Sigmoid colon (tissue), 7 donors: Measurements from ENCODE around the gene SULT4A1. TPM values are rescaled to one million over a fixed set of nuclear protein-coding genes. Genes with fewer than 3 reads are reported as not detected.

Experiments
- DNase-seq: peaks from one replicate; pipeline ENCODE4 v3.0.0-alpha.2; 2019
- H3K27ac ChIP-seq, 4 donors: fragments of 200-600 bp; sonication (generic); one replicate each; pipeline ENCODE4 v1.5.1; 2016 to 2019; ENCODE audit warnings: mild to moderate bottlenecking in 1 of 4
- H3K27me3 ChIP-seq, 3 donors: fragments of 200-600 bp; sonication (generic); one replicate each; pipeline ENCODE4 v1.5.1; 2019; ENCODE audit warnings: mild to moderate bottlenecking in 1 of 3
- H3K36me3 ChIP-seq, 4 donors: fragments of 200-600 bp; sonication (generic); one replicate each; pipeline ENCODE4 v1.5.1; 2016 to 2019
- H3K4me1 ChIP-seq, 4 donors: fragments of 200-600 bp; sonication (generic); one replicate each; pipeline ENCODE4 v1.5.1; 2017 to 2019
- H3K4me3 ChIP-seq, 4 donors: fragments of 200-600 bp; sonication (generic); one replicate each; pipeline ENCODE4 v1.5.1; 2017 to 2019; ENCODE audit warnings: mild to moderate bottlenecking in 2 of 4, moderate library complexity in 1 of 4
- H3K9me3 ChIP-seq, 4 donors: fragments of 200-600 bp in 3 of 4; sonication (generic) in 3 of 4; one replicate each; pipeline versions ENCODE4 v1.5.1 to v1.6.1; 2013 to 2019
- CTCF ChIP-seq, 4 experiments: fragments of 450-650 bp in 3 of 4; fragments of 200-600 bp in 1 of 4; IDR thresholded peaks; one replicate each; pipeline ENCODE4 v1.5.1; 2016 to 2019; ENCODE audit warnings: antibody characterized with exemption in 4 of 4, mild to moderate bottlenecking in 3 of 4, moderate library complexity in 2 of 4
- EP300 ChIP-seq, 4 donors: sonication (generic); formaldehyde crosslinking; IDR thresholded peaks; one replicate each; pipeline ENCODE4 v1.6.1; 2017; ENCODE audit warnings: antibody characterized with exemption in 4 of 4
- POLR2A ChIP-seq, 2 donors: fragments of 450-650 bp; IDR thresholded peaks; one replicate each; pipeline ENCODE4 v1.6.1; 2016; ENCODE audit warnings: antibody characterized with exemption in 2 of 2, mild to moderate bottlenecking in 2 of 2, moderate library complexity in 2 of 2
- POLR2AphosphoS5 ChIP-seq, 4 donors: sonication (generic); formaldehyde crosslinking; IDR thresholded peaks; one replicate each; pipeline ENCODE4 v1.6.1; 2017; ENCODE audit warnings: antibody characterized with exemption in 4 of 4
- WGBS, 2 donors: extraction: QIAGEN DNeasy Blood & Tissue Kit; methylation state at CpG; one replicate each; pipeline ENCODE4 v1.1.7; 2013; 5-methylcytosine and 5-hydroxymethylcytosine counted together
- intact Hi-C: fragments of 100-400 bp; cut with DNase I; formaldehyde crosslinking; loops from one replicate; pipeline ENCODE4 v1.15.1; 2023
- polyA plus RNA-seq, 3 donors: library from polyadenylated mRNA; stranded (reverse); fragments of 200-250 nt; gene quantifications; one replicate each; pipeline ENCODE4 v1.2.3, GENCODE V29; 2013
- total RNA-seq, 4 donors: library from RNA; depleted of rRNA; stranded (reverse); fragments of >200 nt; gene quantifications; one replicate each; pipeline ENCODE4 v1.1.0, GENCODE V29; 2016
- donor health status: healthy with polysubstance abuse.
- donor health status: Bipolar disorder and iron deficiency.
- donor health status: healthy.

Gene SULT4A1
- total and polyA plus RNA-seq, 7 donors = 1.3 to 3.9 (median 2.2) TPM; not detected in 2

DNA sequence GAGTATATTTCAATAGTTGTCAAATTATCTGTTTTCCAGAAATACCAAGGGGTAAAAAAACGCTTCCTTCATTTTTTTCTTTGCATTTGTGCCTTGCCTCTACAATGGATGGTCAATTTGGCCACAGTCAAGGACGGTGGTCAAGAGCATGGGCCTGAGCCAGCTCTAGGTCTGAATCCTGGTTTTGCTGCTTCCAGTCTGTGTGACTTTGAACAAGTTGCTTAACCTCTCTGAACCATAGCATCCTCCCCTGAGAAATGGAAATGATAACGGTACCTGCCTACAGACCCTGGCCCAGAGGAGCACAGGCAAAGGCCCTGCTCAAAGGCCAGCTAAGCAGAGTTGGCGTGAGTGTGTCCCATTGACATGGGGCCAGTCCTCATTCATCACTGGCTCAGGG lies 26.4 kb upstream of the SULT4A1 start:
- Histone ChIP-seq H3K27ac (no peak overlapping the region), H3K4me1 (peaks cover 0 to 12% (median 9%) of the 10 kb centered on the region in 4 donors), H3K36me3 (no peaks in the 10 kb centered on the region), H3K9me3 (no peaks in the 10 kb centered on the region), H3K4me3 (no peak overlapping the region), H3K27me3 (peaks cover 20 to 69% (median 56%) of the 10 kb centered on the region in 3 donors)
- TF ChIP-seq POLR2A (IDR thresholded peaks at IDR 0.05) (no peak), CTCF (IDR thresholded peaks at IDR 0.05) (no peak), POLR2AphosphoS5 (IDR thresholded peaks at IDR 0.05) (no peak), EP300 (IDR thresholded peaks at IDR 0.05) (no peak)
- intact Hi-C loops = no loop called here
- WGBS, 2 donors = 64 to 82% methylated on average over 4 of the region's 4 CpGs
- DNase-seq = no peak

DNA sequence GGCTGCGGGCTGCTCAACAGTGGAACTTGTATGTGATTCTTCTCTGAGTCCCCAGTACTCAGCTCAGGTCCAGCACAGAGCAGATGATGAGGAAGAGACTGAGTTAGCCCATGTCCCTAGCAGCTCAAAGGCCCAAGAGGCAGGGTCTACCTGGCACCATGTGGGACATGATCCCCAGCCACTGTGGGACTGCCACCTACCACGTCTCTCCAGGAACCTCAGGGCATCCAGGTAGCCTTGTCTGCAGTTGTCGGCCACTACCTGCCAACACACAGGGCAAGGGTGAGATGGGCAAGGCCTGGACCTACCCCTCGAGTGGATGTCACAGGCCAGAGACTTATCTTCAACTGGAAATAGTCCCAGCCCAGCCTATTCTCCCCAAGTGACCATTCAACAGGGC lies 25.1 kb upstream of the SULT4A1 start:
- 58 to 77% methylated on average over 4 of the region's 4 CpGs for WGBS, 2 donors
- Histone ChIP-seq H3K9me3 (no peaks in the 10 kb centered on the region), H3K27ac (no peak overlapping the region), H3K36me3 (no peaks in the 10 kb centered on the region), H3K4me1 (peaks cover 0 to 12% (median 9%) of the 10 kb centered on the region in 4 donors), H3K27me3 (peaks cover 20 to 57% (median 49%) of the 10 kb centered on the region in 3 donors), H3K4me3 (no peak overlapping the region)
- intact Hi-C loops = no loop called here
- peak; percentile 30 for DNase-seq
- TF ChIP-seq POLR2AphosphoS5 (IDR thresholded peaks at IDR 0.05) (no peak), POLR2A (IDR thresholded peaks at IDR 0.05) (no peak), CTCF (IDR thresholded peaks at IDR 0.05) (no peak), EP300 (IDR thresholded peaks at IDR 0.05) (no peak)

- TF ChIP-seq POLR2AphosphoS5 (IDR thresholded peaks at IDR 0.05) (no peak), CTCF (IDR thresholded peaks at IDR 0.05) (no peak), EP300 (IDR thresholded peaks at IDR 0.05) (no peak), POLR2A (IDR thresholded peaks at IDR 0.05) (no peak)
- Histone ChIP-seq H3K27ac (no peak overlapping the region), H3K4me3 (no peak overlapping the region), H3K4me1 (peaks cover 0 to 4% (median 3%) of the 10 kb centered on the region in 4 donors), H3K27me3 (peaks cover 11 to 50% (median 41%) of the 10 kb centered on the region in 3 donors), H3K36me3 (no peaks in the 10 kb centered on the region), H3K9me3 (no peaks in the 10 kb centered on the region)
- intact Hi-C loops = no loop called here
- peak; percentile 35 for DNase-seq
- WGBS, 2 donors = 60 to 67% methylated on average over 8 of the region's 8 CpGs
Observed at GRCh38 chr22:43886231-43886630, 23.9 kb upstream of the SULT4A1 start.

DNA sequence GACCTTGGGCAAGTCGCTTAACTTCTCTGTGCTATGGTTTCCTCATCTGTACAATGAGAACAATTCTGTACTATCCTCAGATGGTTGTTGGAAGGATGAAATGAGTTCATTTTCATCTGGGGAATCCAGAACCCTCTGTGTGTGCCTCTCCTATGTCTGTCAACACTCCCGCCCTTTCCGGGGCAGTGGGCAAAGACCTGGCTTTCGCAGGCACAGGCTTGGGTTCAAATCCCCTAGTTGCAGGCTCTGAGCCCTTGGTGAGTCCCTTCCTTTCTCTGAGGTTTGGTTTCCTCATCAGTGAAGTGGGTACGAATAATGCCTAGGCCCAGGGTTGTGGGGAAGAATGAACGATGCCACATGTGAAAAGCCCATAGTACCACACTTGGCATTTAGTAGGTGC lies 23.5 kb upstream of the SULT4A1 start:
- Histone ChIP-seq H3K9me3 (no peaks in the 10 kb centered on the region), H3K27me3 (peaks cover 8 to 50% (median 37%) of the 10 kb centered on the region in 3 donors), H3K36me3 (no peaks in the 10 kb centered on the region), H3K4me3 (no peak overlapping the region), H3K27ac (no peak overlapping the region), H3K4me1 (no peaks in the 10 kb centered on the region)
- no peak for TF ChIP-seq CTCF (IDR thresholded peaks at IDR 0.05)
- no peak for TF ChIP-seq EP300 (IDR thresholded peaks at IDR 0.05)
- no peak for TF ChIP-seq POLR2AphosphoS5 (IDR thresholded peaks at IDR 0.05)
- no peak for TF ChIP-seq POLR2A (IDR thresholded peaks at IDR 0.05)
- peak; percentile 20 for DNase-seq
- WGBS, 2 donors = 89 to 93% methylated on average over 6 of the region's 6 CpGs
- intact Hi-C loops = no loop called here

GRCh38 chr22:43885319-43885671 lies 23.0 kb upstream of the SULT4A1 start:
- peaks cover 3 to 46% (median 33%) of the 10 kb centered on the region in 3 donors for H3K27me3 ChIP-seq
- H3K36me3 ChIP-seq = no peaks in the 10 kb centered on the region
- H3K4me1 ChIP-seq = no peaks in the 10 kb centered on the region
- peak; percentile 45 for DNase-seq
- WGBS, 2 donors = 64 to 71% methylated on average over 7 of the region's 7 CpGs
- intact Hi-C loops = no loop called here
- TF ChIP-seq CTCF (IDR thresholded peaks at IDR 0.05) = no peak
- no peak for TF ChIP-seq EP300 (IDR thresholded peaks at IDR 0.05)
- TF ChIP-seq POLR2AphosphoS5 (IDR thresholded peaks at IDR 0.05) = no peak
- TF ChIP-seq POLR2A (IDR thresholded peaks at IDR 0.05) = no peak
- no peaks in the 10 kb centered on the region for H3K9me3 ChIP-seq
- H3K27ac ChIP-seq = no peak overlapping the region
- no peak overlapping the region for H3K4me3 ChIP-seq
